ENCODE data around the gene CRISPLD2. TPM values are rescaled to one million over a fixed set of nuclear protein-coding genes. Genes with fewer than 3 reads are reported as not detected.

The CRISPLD2 gene
- total RNA-seq, 2 donors from 2014 or later = 27.5 to 129 TPM

- intact Hi-C loops (cut with DNase I) = no loop called here
- H3K27ac ChIP-seq = no peak overlapping the region
- peaks cover 4% of the 10 kb centered on the region for H3K4me1 ChIP-seq
Observed at GRCh38 chr16:84919269-84919668, 99.5 kb downstream of the CRISPLD2 start.

GRCh38 chr16:84919708-84920107 lies 99.9 kb downstream of the CRISPLD2 start:
- Histone ChIP-seq H3K36me3 (replicated peaks in 1 of 2; ENCODE audit: insufficient read depth in 1 of 2, low read depth in 2 of 2) (no peaks in the 10 kb centered on the region), H3K9me3 (no peaks in the 10 kb centered on the region), H3K4me1 (peaks cover 4% of the 10 kb centered on the region), H3K27me3 (peaks cover 0 to 2% of the 10 kb centered on the region in 2 donors), H3K27ac (no peak overlapping the region), H3K4me3 (no peak overlapping the region)
- WGBS, 2 donors = 63 to 68% methylated on average over 7 to 13 of the region's 13 CpGs
- ATAC-seq (no peak), DNase-seq (no peak)
- TF ChIP-seq POLR2A (IDR thresholded peaks at IDR 0.05) (no peak), CTCF (IDR thresholded peaks at IDR 0.05) (no peak)
- intact Hi-C loops (cut with DNase I) = no loop called here

More at GRCh38 chr16:84919269-84919668, 99.5 kb downstream of the CRISPLD2 start:
- ATAC-seq (no peak), DNase-seq (no peak)
- H3K36me3 ChIP-seq (replicated peaks in 1 of 2; ENCODE audit: insufficient read depth in 1 of 2, low read depth in 2 of 2) = no peaks in the 10 kb centered on the region
- no peak for TF ChIP-seq POLR2A (IDR thresholded peaks at IDR 0.05)
- no peak for TF ChIP-seq CTCF (IDR thresholded peaks at IDR 0.05)
- peaks cover 0 to 6% of the 10 kb centered on the region in 2 donors for H3K27me3 ChIP-seq
- 60 to 68% methylated on average over 7 of the region's 7 CpGs for WGBS, 2 donors
- H3K9me3 ChIP-seq = no peaks in the 10 kb centered on the region
- H3K4me3 ChIP-seq = no peak overlapping the region

- TF ChIP-seq CTCF (IDR thresholded peaks at IDR 0.05) = no peak
- TF ChIP-seq POLR2A (IDR thresholded peaks at IDR 0.05) = no peak
Observed at GRCh38 chr16:84920333-84920732, 100.5 kb downstream of the CRISPLD2 start.

GRCh38 chr16:84922351-84923120 lies 102.8 kb downstream of the CRISPLD2 start:
- peak; percentile 30 to 54 (median 48) for DNase-seq
- TF ChIP-seq POLR2A (IDR thresholded peaks at IDR 0.05) = no peak
- TF ChIP-seq CTCF (IDR thresholded peaks at IDR 0.05) = no peak
- no peak overlapping the region for H3K4me3 ChIP-seq
- intact Hi-C loops (cut with DNase I) = no loop called here
- peak; percentile 43 for ATAC-seq
- peaks cover 12% of the 10 kb centered on the region for H3K4me1 ChIP-seq
- no peaks in the 10 kb centered on the region for H3K9me3 ChIP-seq
- H3K27ac ChIP-seq = peak overlapping the region in 1 of 4 donors; percentile 14
- 40 to 41% methylated on average over 3 to 18 of the region's 19 CpGs for WGBS, 2 donors
- no peaks in the 10 kb centered on the region for H3K27me3 ChIP-seq
- no peaks in the 10 kb centered on the region for H3K36me3 ChIP-seq (replicated peaks in 1 of 2; ENCODE audit: insufficient read depth in 1 of 2, low read depth in 2 of 2)

More at GRCh38 chr16:84920333-84920732, 100.5 kb downstream of the CRISPLD2 start:
- Histone ChIP-seq H3K27ac (no peak overlapping the region), H3K4me1 (peaks cover 10% of the 10 kb centered on the region), H3K36me3 (replicated peaks in 1 of 2; ENCODE audit: insufficient read depth in 1 of 2, low read depth in 2 of 2) (no peaks in the 10 kb centered on the region), H3K4me3 (no peak overlapping the region), H3K9me3 (no peaks in the 10 kb centered on the region), H3K27me3 (no peaks in the 10 kb centered on the region)
- no peak for DNase-seq
- intact Hi-C loops (cut with DNase I) = no loop called here
- ATAC-seq = no peak
- 90 to 97% methylated on average over 8 of the region's 8 CpGs for WGBS, 2 donors

Data from body of pancreas (tissue), 4 donors.